ENCODE measurements around the gene FILIP1L. TPM values are rescaled to one million over a fixed set of nuclear protein-coding genes. Genes with fewer than 3 reads are reported as not detected.
A peak's percentile ranks its signal among the peaks of the same experiment; 100 is the strongest.

FILIP1L gene
- total RNA-seq, 2 donors from 2014 or later = 0.19 TPM; not detected in 1

GRCh38 chr3:100117093-100117492, 2.8 kb upstream of the FILIP1L start:
- H3K4me1 Mint-ChIP-seq (ENCODE audit: low read depth in 2 of 2) = peaks cover 0 to 8% of the 10 kb centered on the region in 2 donors
- no peak for ATAC-seq
- H3K27me3 Mint-ChIP-seq = peaks cover 0 to 4% of the 10 kb centered on the region in 2 donors
- no peak overlapping the region for H3K4me3 Mint-ChIP-seq
- H3K36me3 Mint-ChIP-seq = no peaks in the 10 kb centered on the region
- no peak overlapping the region for H3K27ac Mint-ChIP-seq
- DNase-seq (ENCODE audit: low spot score) = no peak
- H3K9me3 Mint-ChIP-seq = no peaks in the 10 kb centered on the region

- H3K9me3 Mint-ChIP-seq = no peaks in the 10 kb centered on the region
- DNase-seq (ENCODE audit: low spot score) (no peak), ATAC-seq (peak in 1 of 2 donors; percentile 44)
- H3K36me3 Mint-ChIP-seq = no peaks in the 10 kb centered on the region
- peaks cover 0 to 6% of the 10 kb centered on the region in 2 donors for H3K4me1 Mint-ChIP-seq (ENCODE audit: low read depth in 2 of 2)
- H3K4me3 Mint-ChIP-seq = no peak overlapping the region
- no peaks in the 10 kb centered on the region for H3K27me3 Mint-ChIP-seq
- H3K27ac Mint-ChIP-seq = peak overlapping the region in 1 of 2 donors; percentile 27
These were observed 433 bp downstream of the FILIP1L start for GRCh38 chr3:100113723-100114412.

DNA sequence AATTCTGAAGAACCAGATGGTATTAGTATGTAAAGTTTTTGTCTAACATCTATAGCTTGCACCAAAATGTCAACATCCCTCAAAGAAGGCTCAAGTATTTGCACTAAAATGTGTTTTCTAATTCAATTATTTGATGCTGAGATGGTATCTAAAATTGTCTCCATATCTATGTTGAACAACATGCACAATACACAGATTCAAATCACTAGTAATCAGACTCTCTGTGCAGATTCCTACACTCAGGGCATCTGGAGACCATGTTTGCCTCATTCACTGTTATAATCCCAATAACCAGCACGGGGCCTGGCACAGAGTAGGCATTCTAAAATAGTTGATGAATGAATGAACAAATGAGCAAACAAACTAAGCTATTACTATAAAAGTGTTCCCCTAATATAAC, 2.6 kb downstream of the FILIP1L start:
- DNase-seq (ENCODE audit: low spot score) = no peak
- H3K4me3 Mint-ChIP-seq = no peak overlapping the region
- H3K9me3 Mint-ChIP-seq = no peaks in the 10 kb centered on the region
- no peak for ATAC-seq
- no peak overlapping the region for H3K27ac Mint-ChIP-seq
- H3K4me1 Mint-ChIP-seq (ENCODE audit: low read depth in 2 of 2) = peaks cover under 1 to 6% of the 10 kb centered on the region in 2 donors
- no peaks in the 10 kb centered on the region for H3K27me3 Mint-ChIP-seq
- H3K36me3 Mint-ChIP-seq = no peaks in the 10 kb centered on the region

GRCh38 chr3:100110162-100110561, 4.1 kb downstream of the FILIP1L start:
- Mint-ChIP-seq H3K27me3 (no peaks in the 10 kb centered on the region), H3K9me3 (no peaks in the 10 kb centered on the region), H3K4me3 (no peak overlapping the region), H3K36me3 (no peaks in the 10 kb centered on the region), H3K4me1 (ENCODE audit: low read depth in 2 of 2) (peaks cover 16 to 17% of the 10 kb centered on the region in 2 donors), H3K27ac (no peak overlapping the region)
- ATAC-seq (no peak), DNase-seq (ENCODE audit: low spot score) (no peak)

GRCh38 chr3:100108464-100109079, 5.7 kb downstream of the FILIP1L start:
- H3K4me1 Mint-ChIP-seq (ENCODE audit: low read depth in 2 of 2) = peaks cover 16 to 23% of the 10 kb centered on the region in 2 donors
- H3K9me3 Mint-ChIP-seq = no peaks in the 10 kb centered on the region
- H3K36me3 Mint-ChIP-seq = peaks cover 4% of the 10 kb centered on the region
- no peaks in the 10 kb centered on the region for H3K27me3 Mint-ChIP-seq
- H3K27ac Mint-ChIP-seq = no peak overlapping the region
- no peak overlapping the region for H3K4me3 Mint-ChIP-seq
- DNase-seq (ENCODE audit: low spot score) = no peak
- no peak for ATAC-seq

GRCh38 chr3:100107221-100107814, 7.0 kb downstream of the FILIP1L start:
- Mint-ChIP-seq H3K36me3 (peaks cover 4% of the 10 kb centered on the region), H3K4me1 (ENCODE audit: low read depth in 2 of 2) (peaks cover 16 to 23% of the 10 kb centered on the region in 2 donors), H3K27me3 (no peaks in the 10 kb centered on the region), H3K9me3 (no peaks in the 10 kb centered on the region), H3K27ac (peak overlapping the region in 1 of 2 donors; percentile 92), H3K4me3 (no peak overlapping the region)
- no peak for ATAC-seq
- DNase-seq (ENCODE audit: low spot score) = no peak

DNA sequence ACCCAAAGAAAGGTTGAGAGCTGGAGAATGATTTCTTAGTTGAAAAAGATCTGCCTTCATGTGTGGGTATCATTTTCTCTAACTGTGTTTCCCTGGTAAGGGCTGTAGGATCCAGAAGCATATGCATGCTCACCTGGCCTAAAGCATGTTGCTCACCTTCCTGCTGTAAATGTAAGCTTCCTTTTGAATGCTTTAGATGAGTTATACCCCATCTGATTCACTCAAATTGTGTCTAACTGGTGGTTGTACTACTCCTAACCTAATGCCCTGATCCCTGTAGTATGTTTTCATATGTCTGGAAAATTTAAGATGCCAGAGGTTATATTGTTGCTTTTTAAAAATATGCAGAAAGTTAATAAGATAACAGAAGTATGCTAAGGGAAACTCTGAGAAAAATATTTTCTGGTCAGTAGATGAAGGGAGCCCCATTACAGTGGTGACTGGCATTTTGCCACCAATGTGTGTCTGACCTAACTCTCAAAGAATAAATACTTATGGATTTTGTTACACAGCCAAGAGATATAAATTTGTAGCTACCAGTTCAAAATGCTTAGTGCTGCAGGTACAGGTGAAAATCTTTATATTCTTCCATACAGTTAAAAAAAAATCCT, 7.7 kb downstream of the FILIP1L start:
- H3K9me3 Mint-ChIP-seq = no peaks in the 10 kb centered on the region
- H3K4me3 Mint-ChIP-seq = no peak overlapping the region
- peak overlapping the region; percentile 82 to 92 for H3K27ac Mint-ChIP-seq
- H3K4me1 Mint-ChIP-seq (ENCODE audit: low read depth in 2 of 2) = peaks cover 16 to 23% of the 10 kb centered on the region in 2 donors
- DNase-seq (ENCODE audit: low spot score) = no peak
- ATAC-seq = no peak
- H3K36me3 Mint-ChIP-seq = peaks cover 4% of the 10 kb centered on the region
- H3K27me3 Mint-ChIP-seq = no peaks in the 10 kb centered on the region

DNA sequence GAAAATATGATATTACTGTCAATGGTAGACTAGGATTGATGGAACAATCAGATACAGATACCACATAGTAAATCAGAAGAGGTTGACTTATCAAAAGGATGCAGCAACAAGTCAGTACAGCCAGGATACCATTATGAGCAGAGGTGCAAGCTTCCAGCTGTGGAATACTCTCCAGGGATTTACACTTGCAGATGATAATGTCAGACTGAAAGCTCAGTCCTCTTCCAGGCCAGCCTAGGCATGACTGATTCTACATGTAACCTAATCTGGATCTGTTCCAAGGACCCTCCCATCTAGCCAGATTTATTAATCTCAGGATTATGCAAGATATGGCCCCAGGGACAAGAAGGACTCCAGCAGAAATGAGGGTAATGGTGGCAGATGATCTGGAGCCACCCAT, 8.2 kb downstream of the FILIP1L start:
- Mint-ChIP-seq H3K27me3 (no peaks in the 10 kb centered on the region), H3K4me1 (ENCODE audit: low read depth in 2 of 2) (peaks cover 16 to 23% of the 10 kb centered on the region in 2 donors), H3K9me3 (peaks cover 2% of the 10 kb centered on the region), H3K27ac (peak overlapping the region; percentile 82 to 92), H3K4me3 (no peak overlapping the region), H3K36me3 (peaks cover 7% of the 10 kb centered on the region)
- no peak for ATAC-seq
- DNase-seq (ENCODE audit: low spot score) = no peak

- H3K27me3 Mint-ChIP-seq = no peaks in the 10 kb centered on the region
- DNase-seq (ENCODE audit: low spot score) (no peak), ATAC-seq (peak in 1 of 2 donors; percentile 49)
- H3K27ac Mint-ChIP-seq = peak overlapping the region; percentile 82 to 92
- peak overlapping the region; percentile 24 for H3K4me3 Mint-ChIP-seq
- H3K9me3 Mint-ChIP-seq = peaks cover 3% of the 10 kb centered on the region
- H3K36me3 Mint-ChIP-seq = peaks cover 8% of the 10 kb centered on the region
- peaks cover 16 to 25% of the 10 kb centered on the region in 2 donors for H3K4me1 Mint-ChIP-seq (ENCODE audit: low read depth in 2 of 2)
These were observed 8.8 kb downstream of the FILIP1L start for GRCh38 chr3:100105501-100105900.

DNA sequence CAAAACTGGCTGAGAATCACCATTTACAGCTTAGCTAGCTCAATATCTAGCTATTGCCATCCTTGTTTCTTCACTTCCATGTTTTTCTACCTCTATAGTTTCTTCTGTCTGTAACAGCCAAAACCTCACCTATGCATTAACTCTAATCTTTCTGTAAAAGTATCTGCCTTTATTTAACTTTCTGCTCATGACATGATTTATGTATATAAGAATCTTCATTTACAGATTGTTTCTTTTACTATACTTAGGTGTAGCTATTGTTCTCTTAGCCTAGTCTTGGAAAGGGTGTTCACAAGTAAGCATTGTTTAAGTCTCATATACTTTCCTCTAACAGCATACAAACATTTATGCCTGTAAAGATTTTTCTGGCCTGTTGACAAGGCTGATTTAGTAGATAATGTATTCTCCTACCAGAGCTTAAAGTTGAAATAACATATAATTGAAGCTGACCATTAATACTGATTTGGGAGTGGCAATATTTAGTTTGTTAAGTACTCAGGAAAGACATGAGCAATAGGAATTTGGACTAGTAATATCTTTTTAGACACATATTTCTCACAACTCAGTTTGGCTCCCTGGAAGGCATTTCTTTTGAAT, 9.4 kb downstream of the FILIP1L start:
- Mint-ChIP-seq H3K4me1 (ENCODE audit: low read depth in 2 of 2) (peaks cover 16 to 28% of the 10 kb centered on the region in 2 donors), H3K27ac (peak overlapping the region; percentile 82 to 92), H3K36me3 (peaks cover 8% of the 10 kb centered on the region), H3K27me3 (no peaks in the 10 kb centered on the region), H3K9me3 (peaks cover 3% of the 10 kb centered on the region), H3K4me3 (peak overlapping the region; percentile 5)
- no peak for ATAC-seq
- DNase-seq (ENCODE audit: low spot score) = no peak

DNA sequence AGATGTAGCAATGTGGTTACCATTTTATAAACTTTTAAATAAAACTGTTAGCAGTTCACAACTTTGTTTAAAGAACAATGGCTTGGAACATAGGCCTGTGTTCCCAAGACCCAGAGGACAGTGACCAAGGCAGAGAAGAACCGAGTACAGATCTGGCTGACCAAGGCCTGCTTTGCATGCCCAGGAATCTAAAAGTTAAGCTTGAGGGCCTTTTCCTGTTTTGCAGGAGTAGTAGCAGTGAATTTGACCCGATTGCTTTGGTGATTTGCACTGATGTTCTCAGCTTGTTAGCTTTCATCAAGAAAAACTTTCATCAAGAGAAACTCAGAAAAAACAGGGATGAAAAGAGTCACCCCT, 9.9 kb downstream of the FILIP1L start:
- Mint-ChIP-seq H3K9me3 (peaks cover 3% of the 10 kb centered on the region), H3K27ac (peak overlapping the region; percentile 82 to 92), H3K27me3 (no peaks in the 10 kb centered on the region), H3K36me3 (peaks cover 8% of the 10 kb centered on the region), H3K4me3 (no peak overlapping the region), H3K4me1 (ENCODE audit: low read depth in 2 of 2) (peaks cover 16 to 28% of the 10 kb centered on the region in 2 donors)
- no peak for DNase-seq (ENCODE audit: low spot score)
- no peak for ATAC-seq

DNA sequence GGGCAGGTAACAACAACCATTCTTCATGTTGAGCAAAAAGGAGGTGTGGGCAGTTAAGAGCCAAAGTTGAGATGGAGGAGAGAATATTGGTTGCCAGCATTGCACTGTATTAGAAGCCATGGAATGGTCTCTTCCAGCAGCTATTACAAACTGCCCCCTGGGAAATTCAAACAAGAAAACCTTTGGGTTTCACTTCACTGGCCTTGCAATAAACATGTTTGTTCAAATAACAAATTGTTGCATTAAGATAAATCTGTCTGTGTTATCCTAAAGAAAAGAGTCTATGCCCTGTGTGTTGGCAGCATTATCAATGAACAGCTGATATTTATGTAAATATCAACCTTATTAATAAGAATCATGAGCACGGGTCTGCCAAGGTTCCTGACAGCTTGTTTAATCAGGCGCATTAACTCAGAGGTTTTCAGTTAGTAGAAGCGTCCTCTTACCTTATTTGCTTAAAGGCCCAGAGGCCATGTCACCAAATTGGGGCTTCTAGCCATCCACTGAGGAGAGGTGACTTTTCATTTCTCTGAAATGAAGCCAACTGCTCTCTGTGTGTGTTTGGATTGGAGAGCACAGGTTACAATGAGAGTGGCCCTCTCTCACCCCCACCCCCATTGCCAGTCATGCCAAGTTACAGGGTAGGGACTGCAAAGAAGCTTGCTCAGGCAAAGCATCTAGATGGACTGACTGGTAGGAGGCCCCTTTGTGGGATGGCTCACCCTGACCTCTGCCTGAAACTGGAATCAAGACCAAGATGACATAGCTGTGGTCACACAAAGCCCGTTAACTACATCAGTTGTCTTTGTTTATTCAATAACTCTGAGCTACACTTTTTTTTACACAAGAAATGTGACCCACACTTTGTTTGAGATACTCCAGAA, 10.5 kb downstream of the FILIP1L start:
- Mint-ChIP-seq H3K27me3 (no peaks in the 10 kb centered on the region), H3K4me3 (no peak overlapping the region), H3K36me3 (peaks cover 8% of the 10 kb centered on the region), H3K4me1 (ENCODE audit: low read depth in 2 of 2) (peaks cover 16 to 28% of the 10 kb centered on the region in 2 donors), H3K27ac (peak overlapping the region; percentile 82 to 92), H3K9me3 (peaks cover 3% of the 10 kb centered on the region)
- peak in 1 of 2 donors; percentile 64 for ATAC-seq
- DNase-seq (ENCODE audit: low spot score) = no peak

GRCh38 chr3:100102757-100103156, 11.5 kb downstream of the FILIP1L start:
- H3K9me3 Mint-ChIP-seq = peaks cover 3% of the 10 kb centered on the region
- ATAC-seq = no peak
- peaks cover 8% of the 10 kb centered on the region for H3K36me3 Mint-ChIP-seq
- H3K4me1 Mint-ChIP-seq (ENCODE audit: low read depth in 2 of 2) = peaks cover 16 to 28% of the 10 kb centered on the region in 2 donors
- DNase-seq (ENCODE audit: low spot score) = no peak
- H3K27ac Mint-ChIP-seq = no peak overlapping the region
- H3K4me3 Mint-ChIP-seq = no peak overlapping the region
- no peaks in the 10 kb centered on the region for H3K27me3 Mint-ChIP-seq
